Loucy (cell line): ENCODE measurements around the gene ORAI3.

Source experiments
- H2AFZ ChIP-seq: fragments of 200-600 bp; sonication (generic); 2 replicates; pipeline ENCODE4 v1.6.0; 2016; ENCODE audit warnings: antibody characterized with exemption, mild to moderate bottlenecking, low read length, moderate library complexity
- H3F3A ChIP-seq: fragments of 200-600 bp; 2 replicates; pipeline ENCODE4 v1.6.0; 2016; ENCODE audit warnings: antibody characterized with exemption, low read depth, mild to moderate bottlenecking
- H3K27me3 ChIP-seq: fragments of 200-600 bp; sonication (generic); 2 replicates; pipeline ENCODE4 v1.6.1; 2014; ENCODE audit warnings: low read length, mild to moderate bottlenecking; ENCODE audit not compliant: insufficient read depth, poor library complexity, severe bottlenecking
- H3K36me3 ChIP-seq: fragments of 200-600 bp; sonication (generic); 2 replicates; pipeline ENCODE4 v1.6.1; 2016; ENCODE audit warnings: low read length; ENCODE audit not compliant: insufficient read depth
- H3K4me1 ChIP-seq: fragments of 200-600 bp; sonication (generic); 2 replicates; pipeline ENCODE4 v1.5.1; 2014; ENCODE audit warnings: low read length, mild to moderate bottlenecking; ENCODE audit not compliant: insufficient read depth, poor library complexity, severe bottlenecking
- H3K4me2 ChIP-seq: fragments of 200-600 bp; sonication (generic); 2 replicates; pipeline ENCODE4 v1.6.0; 2014; ENCODE audit warnings: antibody characterized with exemption, low read length, low read depth, mild to moderate bottlenecking; ENCODE audit not compliant: poor library complexity, severe bottlenecking
- H3K4me3 ChIP-seq: fragments of 200-600 bp; sonication (generic); 2 replicates; pipeline ENCODE4 v1.5.1; 2014; ENCODE audit warnings: low read length, mild to moderate bottlenecking, mixed read lengths; ENCODE audit not compliant: poor library complexity, severe bottlenecking
- H3K79me2 ChIP-seq: fragments of 200-600 bp; sonication (generic); 2 replicates; pipeline ENCODE4 v1.6.1; 2014; ENCODE audit warnings: low read length; ENCODE audit not compliant: insufficient read depth
- H3K9ac ChIP-seq: fragments of 200-600 bp; sonication (generic); 2 replicates; pipeline ENCODE4 v1.6.0; 2014; ENCODE audit warnings: mild to moderate bottlenecking, low read depth, low read length, moderate library complexity; ENCODE audit not compliant: poor library complexity, severe bottlenecking
- H3K9me2 ChIP-seq: fragments of 200-600 bp; sonication (generic); replicated peaks from 2 replicates; pipeline ENCODE4 v1.6.1; 2016; ENCODE audit warnings: low read depth, low read length, mixed read lengths
- H3K9me3 ChIP-seq: fragments of 200-600 bp; sonication (generic); 2 replicates; pipeline ENCODE4 v1.6.1; 2014; ENCODE audit warnings: mild to moderate bottlenecking, antibody characterized with exemption, low read length, low read depth; ENCODE audit not compliant: insufficient read depth
- H4K20me1 ChIP-seq: fragments of 200-600 bp; sonication (generic); 2 replicates; pipeline ENCODE4 v1.6.0; 2014; ENCODE audit warnings: antibody characterized with exemption, low read length, mild to moderate bottlenecking; ENCODE audit not compliant: insufficient read depth, poor library complexity, severe bottlenecking
- EZH2phosphoT487 ChIP-seq: fragments of 200-600 bp; IDR thresholded peaks from 2 replicates; pipeline ENCODE4 v1.6.1; 2018; ENCODE audit warnings: antibody characterized with exemption, mild to moderate bottlenecking, moderate library complexity, borderline replicate concordance
- TF ChIP-seq, protein P1 (sequence below): fragments of 200-600 bp; sonication (generic); conservative IDR thresholded peaks from 2 replicates; pipeline ENCODE4 v1.5.1; 2014; ENCODE audit warnings: mild to moderate bottlenecking, antibody characterized with exemption, low read length

The ORAI3 gene

DNA sequence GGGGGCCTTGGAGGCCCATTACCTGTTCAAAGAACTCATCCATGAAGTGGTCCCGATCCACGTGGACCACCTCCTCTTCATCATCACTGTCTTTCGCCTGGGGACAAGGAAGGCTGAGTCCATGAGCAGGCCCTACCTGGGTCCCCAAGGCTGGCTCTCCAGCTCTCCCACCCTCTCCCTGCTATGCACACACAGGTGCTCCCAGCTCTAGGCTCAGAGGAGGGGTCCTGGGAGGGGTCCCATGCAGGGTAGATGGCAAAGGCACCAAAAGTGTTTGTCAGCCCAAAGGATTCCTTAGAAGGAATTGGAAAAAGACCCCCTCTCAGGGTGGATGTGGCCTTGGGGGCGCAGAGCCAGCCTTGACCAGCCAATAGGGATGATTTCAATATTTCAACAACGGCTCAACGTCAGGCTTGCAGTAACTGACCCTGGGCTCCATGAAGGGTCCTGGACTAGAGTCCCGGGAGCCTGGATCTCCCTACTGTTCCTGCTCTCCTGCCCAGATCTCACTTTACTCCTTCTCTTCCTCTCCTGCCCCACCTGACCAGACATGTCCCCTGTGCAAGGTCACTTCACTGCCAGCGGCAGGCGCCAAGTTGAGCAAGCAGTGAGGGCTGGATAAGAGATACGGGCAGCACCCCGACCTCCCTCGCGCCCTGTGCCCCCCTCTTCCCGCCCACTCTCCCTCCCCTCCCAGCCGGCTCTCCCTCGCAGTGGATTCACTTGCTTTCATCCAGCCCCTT is 52.8 kb downstream of the ORAI3 start:
- Histone ChIP-seq H3K27me3 (no peaks in the 10 kb centered on the region), H4K20me1 (no peaks in the 10 kb centered on the region), H3K4me1 (no peaks in the 10 kb centered on the region), H3K4me3 (no peak overlapping the region), H3K9ac (no peak overlapping the region), H3K36me3 (no peaks in the 10 kb centered on the region), H3K79me2 (no peaks in the 10 kb centered on the region), H3K4me2 (no peak overlapping the region), H2AFZ (no peak overlapping the region), H3F3A (no peaks in the 10 kb centered on the region), H3K9me3 (no peaks in the 10 kb centered on the region), H3K9me2 (no peaks in the 10 kb centered on the region)
- no peak for TF ChIP-seq EZH2phosphoT487
- TF ChIP-seq, protein P1, sequence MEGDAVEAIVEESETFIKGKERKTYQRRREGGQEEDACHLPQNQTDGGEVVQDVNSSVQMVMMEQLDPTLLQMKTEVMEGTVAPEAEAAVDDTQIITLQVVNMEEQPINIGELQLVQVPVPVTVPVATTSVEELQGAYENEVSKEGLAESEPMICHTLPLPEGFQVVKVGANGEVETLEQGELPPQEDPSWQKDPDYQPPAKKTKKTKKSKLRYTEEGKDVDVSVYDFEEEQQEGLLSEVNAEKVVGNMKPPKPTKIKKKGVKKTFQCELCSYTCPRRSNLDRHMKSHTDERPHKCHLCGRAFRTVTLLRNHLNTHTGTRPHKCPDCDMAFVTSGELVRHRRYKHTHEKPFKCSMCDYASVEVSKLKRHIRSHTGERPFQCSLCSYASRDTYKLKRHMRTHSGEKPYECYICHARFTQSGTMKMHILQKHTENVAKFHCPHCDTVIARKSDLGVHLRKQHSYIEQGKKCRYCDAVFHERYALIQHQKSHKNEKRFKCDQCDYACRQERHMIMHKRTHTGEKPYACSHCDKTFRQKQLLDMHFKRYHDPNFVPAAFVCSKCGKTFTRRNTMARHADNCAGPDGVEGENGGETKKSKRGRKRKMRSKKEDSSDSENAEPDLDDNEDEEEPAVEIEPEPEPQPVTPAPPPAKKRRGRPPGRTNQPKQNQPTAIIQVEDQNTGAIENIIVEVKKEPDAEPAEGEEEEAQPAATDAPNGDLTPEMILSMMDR, result no peak

DNA sequence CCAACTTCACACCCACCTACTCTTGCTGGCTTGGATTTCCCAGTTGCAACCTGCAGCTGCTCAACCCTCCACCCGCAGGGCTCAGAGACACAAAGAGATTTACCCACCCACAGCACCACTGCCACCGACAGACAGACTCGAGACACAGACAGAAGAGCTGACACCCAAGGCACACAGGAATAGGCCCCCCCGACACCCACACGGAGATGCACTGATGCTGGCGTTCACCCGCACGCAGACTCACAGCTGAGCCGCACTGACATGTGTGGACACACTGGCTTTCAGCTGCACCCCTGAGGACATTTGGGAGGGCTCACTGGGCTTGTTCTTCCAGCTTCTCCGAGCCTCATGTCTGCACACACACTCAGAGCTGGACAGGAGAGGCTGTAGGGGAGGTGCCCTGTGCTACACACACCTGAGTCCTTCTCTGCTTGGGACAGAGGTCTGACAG is 53.4 kb downstream of the ORAI3 start:
- Histone ChIP-seq H3K4me1 (no peaks in the 10 kb centered on the region), H3K27me3 (no peaks in the 10 kb centered on the region), H4K20me1 (no peaks in the 10 kb centered on the region), H3K4me3 (no peak overlapping the region), H3K4me2 (no peak overlapping the region), H3F3A (no peaks in the 10 kb centered on the region), H3K9ac (no peak overlapping the region), H2AFZ (no peak overlapping the region), H3K79me2 (no peaks in the 10 kb centered on the region), H3K36me3 (no peaks in the 10 kb centered on the region), H3K9me2 (no peaks in the 10 kb centered on the region), H3K9me3 (no peaks in the 10 kb centered on the region)
- TF ChIP-seq, protein P1, result no peak
- no peak for TF ChIP-seq EZH2phosphoT487

DNA sequence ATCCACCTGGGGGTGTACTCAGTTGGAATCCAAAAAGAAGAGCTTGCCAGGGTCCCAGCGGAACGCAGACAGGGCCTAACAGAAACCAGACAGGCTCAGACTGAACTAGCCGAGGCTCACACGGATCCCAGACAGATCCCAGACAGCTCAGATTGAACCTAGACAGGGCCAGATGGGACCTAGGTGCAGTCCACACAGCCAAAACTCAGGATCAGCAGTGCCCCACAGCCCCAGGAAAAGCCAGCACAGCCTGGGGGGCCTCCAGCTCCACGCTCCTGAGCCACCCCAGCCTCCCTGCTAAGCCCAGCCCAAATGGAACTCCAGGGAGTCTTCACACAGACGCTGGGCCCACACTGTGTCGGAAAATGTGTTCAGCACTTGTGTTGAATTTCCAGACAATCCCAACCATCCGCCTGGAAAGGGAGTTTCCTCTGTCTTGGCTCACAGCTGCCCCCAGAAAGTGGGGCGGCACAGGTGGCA is 54.0 kb downstream of the ORAI3 start:
- TF ChIP-seq, protein P1, result no peak
- no peak for TF ChIP-seq EZH2phosphoT487
- H3K79me2 ChIP-seq, result no peaks in the 10 kb centered on the region
- H3K9ac ChIP-seq, result no peak overlapping the region
- H3K27me3 ChIP-seq, result no peaks in the 10 kb centered on the region
- H4K20me1 ChIP-seq, result no peaks in the 10 kb centered on the region
- no peaks in the 10 kb centered on the region for H3K36me3 ChIP-seq
- H3K4me2 ChIP-seq, result no peak overlapping the region
- no peaks in the 10 kb centered on the region for H3K9me2 ChIP-seq
- H2AFZ ChIP-seq, result no peak overlapping the region
- H3K9me3 ChIP-seq, result no peaks in the 10 kb centered on the region
- no peaks in the 10 kb centered on the region for H3F3A ChIP-seq
- H3K4me1 ChIP-seq, result no peaks in the 10 kb centered on the region
- no peak overlapping the region for H3K4me3 ChIP-seq
